GM18508 (cell line): ENCODE data around the gene ATG2B.

Experiments
- ATAC-seq: cut with Tn5 transposase; IDR thresholded peaks from one replicate; pipeline ENCODE4 v1.9.1; 2021; ENCODE audit warnings: moderate number of reproducible peaks; ENCODE audit not compliant: insufficient read depth, unreplicated experiment

ATG2B gene

GRCh38 chr14:96232506-96232905, 130.6 kb downstream of the ATG2B start:
- no peak for ATAC-seq

GRCh38 chr14:96231526-96232130, 131.5 kb downstream of the ATG2B start:
- no peak for ATAC-seq

- ATAC-seq: no peak
Observed at GRCh38 chr14:96231056-96231455, 132.1 kb downstream of the ATG2B start.

GRCh38 chr14:96229315-96229714, 133.8 kb downstream of the ATG2B start:
- no peak for ATAC-seq
